ENCODE data around the gene CFAP410.

DNA sequence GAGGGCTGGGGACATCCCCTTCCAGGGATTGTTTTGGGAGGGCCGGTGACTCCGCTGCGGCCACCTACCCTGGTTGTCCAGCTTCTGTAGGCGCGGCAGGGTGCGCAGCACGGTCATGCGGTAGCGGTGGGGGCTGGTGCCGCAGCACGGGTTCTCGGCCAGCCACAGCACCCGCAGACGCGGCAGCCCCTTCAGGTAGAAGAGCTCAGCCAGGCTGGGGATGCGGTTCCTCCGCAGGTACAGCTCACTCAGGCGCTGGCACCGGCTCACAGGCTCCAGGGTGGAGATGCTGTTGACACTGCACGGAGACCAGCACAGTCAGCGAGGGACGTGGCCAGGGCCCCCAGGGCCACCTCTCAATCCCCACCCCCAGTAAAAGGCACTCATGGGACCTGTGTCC is 6.2 kb downstream of the CFAP410 start:
- TF ChIP-seq CTCF (IDR thresholded peaks at IDR 0.05): no peak
- TF ChIP-seq POLR2AphosphoS5 (IDR thresholded peaks at IDR 0.05): no peak
- TF ChIP-seq POLR2A (IDR thresholded peaks at IDR 0.05): no peak

Data from prostate gland (tissue), 2 donors.